Loucy (cell line): ENCODE measurements around the gene PHOSPHO1.

ENCODE experiments used
- CTCF ChIP-seq: fragments of 200-600 bp; sonication (generic); conservative IDR thresholded peaks from 2 replicates; pipeline ENCODE4 v1.5.1; 2014; ENCODE audit warnings: mild to moderate bottlenecking, antibody characterized with exemption, low read length
- EZH2phosphoT487 ChIP-seq: fragments of 200-600 bp; IDR thresholded peaks from 2 replicates; pipeline ENCODE4 v1.6.1; 2018; ENCODE audit warnings: antibody characterized with exemption, mild to moderate bottlenecking, moderate library complexity, borderline replicate concordance

DNA sequence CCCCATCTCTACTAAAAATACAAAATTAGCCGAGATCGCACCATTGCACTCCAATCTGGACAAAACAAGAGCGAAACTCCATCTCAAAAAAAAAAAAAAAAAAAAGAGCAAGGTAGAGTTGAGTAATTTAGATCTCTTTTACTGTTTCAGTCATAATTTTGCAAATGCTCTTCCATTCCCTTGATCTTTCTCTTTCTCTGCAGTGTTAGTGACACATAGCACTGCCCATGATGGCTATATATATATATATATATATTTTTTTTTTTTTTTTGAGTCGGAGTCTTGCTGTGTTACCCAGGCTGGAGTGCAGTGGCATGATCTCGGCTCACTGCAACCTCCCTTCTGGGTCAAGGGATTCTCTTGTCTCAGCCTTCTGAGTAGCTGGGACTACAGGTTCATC is 12.2 kb upstream of the PHOSPHO1 start:
- TF ChIP-seq CTCF (no peak), EZH2phosphoT487 (no peak)
